ENCODE results near the gene F7.
"Not testable (repeated sequence)": the region's sequence is repeated elsewhere in the genome, so short reads cannot be mapped to it uniquely, and the experiment has no call there.

Gene F7

GRCh38 chr13:113157206-113157928 is 51.8 kb downstream of the F7 start:
- DNase-seq: no peak

DNA sequence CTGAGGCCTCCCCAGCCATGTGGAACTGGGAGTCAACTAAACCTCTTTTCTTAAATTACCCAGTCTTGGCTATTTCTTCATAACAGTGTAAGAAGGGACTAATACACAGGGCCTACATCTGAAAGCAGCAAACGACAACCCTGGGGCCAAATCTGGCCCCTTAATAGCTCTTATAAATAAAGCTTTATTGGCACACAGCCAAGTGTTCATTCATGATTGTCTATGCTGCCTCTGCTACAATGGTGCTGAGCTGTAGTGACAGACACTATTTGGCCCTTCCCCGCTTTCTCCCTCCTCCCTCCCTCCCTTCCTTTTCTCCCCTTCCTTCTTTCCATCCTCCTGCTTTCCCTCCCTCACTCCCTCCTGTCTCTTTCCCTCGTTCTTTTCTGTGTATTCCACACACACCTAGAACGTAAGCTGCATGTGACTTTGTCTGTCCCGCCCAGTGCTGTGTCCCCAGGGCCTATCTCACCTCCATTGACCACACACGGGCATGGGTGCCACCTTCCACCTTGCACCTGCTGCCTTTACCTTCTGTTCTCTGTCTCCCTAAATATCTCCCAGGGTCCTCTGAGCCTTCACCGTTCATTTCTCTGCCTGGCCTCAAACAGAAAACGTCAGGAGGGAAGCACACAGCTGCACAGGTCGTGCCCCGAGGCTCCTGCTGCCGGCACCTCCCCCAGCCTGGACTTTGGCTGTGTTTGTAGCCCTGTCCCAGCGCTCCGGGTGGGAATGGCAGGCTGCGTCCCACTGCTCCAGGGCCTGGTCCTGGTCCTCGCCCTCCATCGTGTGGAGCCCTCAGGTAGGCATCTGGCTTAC is 52.5 kb downstream of the F7 start, which contains the start of gene PROZ:
Gene PROZ, plus strand, starts transcription at position 720 of the 819 bp plus-strand sequence. Its CDS starts 13 bp downstream, at position 733.
- no peak for DNase-seq

GRCh38 chr13:113158946-113159345 is 53.4 kb downstream of the F7 start:
- no peak for DNase-seq

- no peak for DNase-seq
Observed at GRCh38 chr13:113159701-113160100, 54.1 kb downstream of the F7 start.

DNA sequence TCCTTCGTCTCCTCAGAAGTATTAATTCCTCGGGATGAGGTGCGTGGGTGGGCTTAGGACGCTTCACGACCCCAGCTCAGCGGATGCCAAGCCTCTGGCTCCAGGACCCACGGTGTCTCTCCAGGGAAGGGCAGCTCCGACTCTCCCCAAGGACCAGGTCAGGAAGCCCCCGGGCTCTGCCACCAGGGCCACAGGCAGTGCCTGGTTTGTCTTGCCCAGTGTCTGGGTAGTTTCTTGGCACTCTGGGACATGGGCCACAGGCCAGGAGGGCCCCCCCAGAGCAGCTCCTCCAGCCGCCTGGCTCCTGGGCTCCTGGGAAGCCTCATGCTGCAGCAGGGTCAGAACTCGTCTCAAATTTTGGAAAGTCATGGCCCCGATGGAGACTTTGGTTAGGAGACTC is 55.4 kb downstream of the F7 start:
- DNase-seq: no peak

DNA sequence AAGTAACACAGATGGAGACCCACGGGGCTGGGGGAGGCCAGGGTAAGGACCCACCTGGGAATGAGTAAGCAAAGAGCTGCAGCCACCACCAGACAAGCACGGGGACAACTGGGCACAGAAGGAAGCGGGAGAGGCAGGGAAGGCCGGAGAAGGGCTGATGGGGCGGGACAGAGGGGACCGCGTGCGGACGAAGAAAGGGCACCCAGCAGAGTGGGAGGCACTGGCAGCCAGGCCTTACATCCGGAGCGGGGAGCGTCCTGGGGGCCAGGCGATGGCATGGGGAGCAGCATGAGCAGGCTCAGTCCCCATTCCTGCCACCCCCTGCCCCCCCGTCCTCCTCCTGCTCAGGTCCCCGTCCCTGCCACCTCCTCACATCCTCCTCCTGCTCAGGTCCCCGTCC is 55.8 kb downstream of the F7 start:
- DNase-seq: no peak

DNA sequence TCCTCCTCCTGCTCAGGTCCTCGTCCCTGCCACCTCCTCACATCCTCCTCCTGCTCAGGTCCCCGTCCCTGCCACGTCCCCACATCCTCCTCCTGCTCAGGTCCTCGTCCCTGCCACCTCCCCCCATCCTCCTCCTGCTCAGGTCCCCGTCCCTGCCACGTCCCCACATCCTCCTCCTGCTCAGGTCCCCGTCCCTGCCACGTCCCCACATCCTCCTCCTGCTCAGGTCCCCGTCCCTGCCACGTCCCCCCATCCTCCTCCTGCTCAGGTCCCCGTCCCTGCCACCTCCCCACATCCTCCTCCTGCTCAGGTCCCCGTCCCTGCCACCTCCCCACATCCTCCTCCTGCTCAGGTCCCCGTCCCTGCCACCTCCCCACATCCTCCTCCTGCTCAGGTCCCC is 56.4 kb downstream of the F7 start:
- not testable (repeated sequence) for DNase-seq

DNA sequence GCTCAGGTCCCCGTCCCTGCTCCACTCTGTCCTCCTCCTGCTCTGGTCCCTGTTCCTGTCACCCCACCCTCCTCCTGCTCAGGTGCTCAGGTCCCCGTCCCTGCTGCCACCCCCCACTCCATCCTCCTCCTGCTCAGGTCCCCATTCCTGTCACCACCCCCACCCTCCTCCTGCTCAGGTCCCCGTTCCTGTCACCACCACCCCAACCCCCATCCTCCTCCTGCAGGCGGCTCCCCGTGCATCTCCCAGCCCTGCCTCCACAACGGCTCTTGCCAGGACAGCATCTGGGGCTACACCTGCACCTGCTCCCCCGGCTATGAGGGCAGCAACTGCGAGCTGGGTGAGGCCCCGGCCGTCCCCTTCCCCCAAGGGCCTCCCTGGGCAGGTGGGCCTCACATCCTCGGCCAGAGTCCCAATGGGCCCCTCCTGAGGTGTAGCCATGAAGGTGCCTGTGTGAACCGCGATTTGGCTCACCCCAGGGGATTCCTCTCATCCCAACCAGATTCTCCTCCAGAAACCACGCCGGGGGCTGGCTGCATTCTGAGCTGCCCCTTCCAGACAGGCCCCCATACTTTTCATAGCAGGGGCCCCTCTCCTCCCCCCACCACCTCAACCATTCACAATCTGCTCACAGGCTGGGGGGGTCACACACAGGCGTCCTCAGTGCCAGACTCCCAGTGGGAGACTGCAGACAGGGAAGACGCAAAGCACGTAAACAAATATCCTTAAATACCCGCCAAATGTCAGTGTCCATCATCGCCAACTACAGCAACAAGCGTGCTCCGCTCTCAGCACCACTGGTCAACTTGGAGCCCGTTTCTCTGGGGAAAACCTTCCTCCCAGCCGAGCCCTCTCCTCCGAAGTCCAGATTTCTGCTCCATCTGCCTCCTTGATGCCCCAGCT is 57.4 kb downstream of the F7 start:
- no peak for DNase-seq

- no peak for DNase-seq
Observed at GRCh38 chr13:113164492-113164891, 58.9 kb downstream of the F7 start.

- DNase-seq: no peak
Observed at GRCh38 chr13:113166266-113166665, 60.7 kb downstream of the F7 start.

DNA sequence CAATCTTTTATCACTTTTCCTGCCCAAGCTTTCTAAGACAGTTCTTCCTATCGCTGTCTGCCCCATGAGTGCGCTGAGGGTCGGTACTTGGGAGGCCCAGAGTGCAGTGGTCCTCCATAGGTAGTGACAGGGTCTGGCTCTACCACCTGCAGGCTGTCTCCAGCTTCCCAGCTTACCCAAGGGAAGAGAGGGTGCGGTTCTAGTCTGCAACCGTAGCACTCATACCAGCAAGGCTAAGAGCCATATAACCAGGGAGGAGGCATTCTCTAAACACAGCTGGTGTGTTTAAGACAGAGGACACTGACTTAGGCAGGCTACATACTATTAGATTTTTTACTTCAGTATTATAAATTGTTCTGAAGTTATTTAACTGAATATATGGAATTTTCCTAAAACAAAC is 61.1 kb downstream of the F7 start:
- DNase-seq: no peak

DNA sequence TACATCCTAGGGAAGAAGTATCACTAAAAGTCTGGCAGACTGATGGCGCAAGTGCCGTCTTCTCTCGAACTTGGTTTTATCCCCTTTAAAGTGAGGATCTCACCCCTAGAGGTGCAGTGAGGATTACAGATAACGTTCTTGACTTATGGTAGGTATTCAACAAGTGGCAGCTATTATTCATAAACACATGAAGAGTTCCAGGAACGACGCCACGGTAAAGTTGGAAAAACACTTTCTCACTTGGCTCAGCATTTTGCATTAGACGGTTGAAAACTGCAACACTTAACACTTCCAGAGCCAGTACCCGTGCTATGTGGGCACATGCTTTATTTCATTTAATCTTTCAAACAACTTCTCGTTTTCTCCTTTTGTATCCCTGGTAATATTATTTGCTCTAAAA is 61.6 kb downstream of the F7 start:
- no peak for DNase-seq

GRCh38 chr13:113167575-113167974 is 62.0 kb downstream of the F7 start:
- DNase-seq: no peak

DNA sequence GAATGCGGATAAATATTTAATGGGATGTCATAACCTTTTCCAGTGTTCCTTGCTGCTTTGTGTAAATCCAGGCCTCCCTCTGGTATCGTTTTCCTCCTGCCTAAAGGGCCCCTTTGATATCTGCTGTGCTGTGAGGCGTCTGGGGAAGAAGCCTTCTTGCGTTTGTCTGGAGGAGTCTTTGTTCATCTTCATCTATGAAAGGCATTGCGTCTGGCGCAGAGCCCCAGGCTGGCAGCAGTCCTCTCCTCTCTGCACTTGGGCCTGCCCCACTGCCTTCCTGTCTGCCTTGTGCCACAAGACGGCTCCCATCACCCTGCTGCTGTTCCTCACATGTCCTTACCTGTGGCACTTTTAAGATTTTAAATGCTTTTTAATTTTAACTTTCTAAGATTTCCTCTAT is 62.6 kb downstream of the F7 start:
- no peak for DNase-seq

DNA sequence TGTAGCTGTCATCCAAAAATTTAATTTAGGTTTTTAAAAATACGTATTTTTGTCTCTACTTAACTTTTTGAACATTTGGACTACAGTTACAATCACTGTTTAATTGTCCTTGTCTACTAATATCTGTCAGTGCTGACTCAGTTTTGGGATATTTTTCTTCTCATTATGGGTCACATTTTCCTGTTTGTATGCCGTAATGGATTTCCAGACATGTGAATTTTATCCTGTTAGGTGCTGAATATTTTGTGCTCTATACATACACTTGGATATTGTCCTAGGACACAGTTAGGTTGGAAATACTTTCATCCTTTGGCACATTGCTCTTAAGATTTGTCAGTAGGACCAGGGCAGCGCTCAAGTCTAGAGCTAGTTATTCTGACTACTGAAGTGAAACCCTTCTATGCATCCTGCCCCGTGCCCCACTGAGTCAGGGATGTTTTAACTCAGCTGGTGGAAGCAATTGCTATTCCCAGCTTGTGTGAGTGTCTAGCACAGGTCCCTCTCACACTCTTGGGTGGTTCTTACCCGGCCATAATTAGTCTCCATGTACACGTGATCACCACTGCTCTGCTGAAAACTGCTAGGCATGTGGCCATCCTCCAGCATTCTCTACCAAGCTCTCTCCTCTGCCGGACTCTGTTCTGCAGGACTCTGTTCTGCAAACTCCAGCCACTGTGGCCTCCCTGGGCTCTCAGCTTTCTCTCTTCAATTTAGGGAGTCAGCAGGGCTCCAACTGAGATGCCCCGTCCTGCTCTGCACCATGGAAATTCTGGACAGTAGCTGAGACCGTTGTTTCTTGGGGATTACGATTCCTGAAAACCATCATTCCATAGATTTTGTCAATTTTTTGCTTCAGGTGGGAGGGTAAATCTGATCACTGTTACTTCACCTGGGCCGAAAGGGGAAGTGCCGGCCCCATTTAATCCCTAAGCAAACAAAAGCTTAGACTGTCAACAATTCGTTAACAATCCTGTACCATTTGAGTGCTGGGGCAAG is 64.0 kb downstream of the F7 start:
- DNase-seq: no peak

Measured in activated naive CD4-positive, alpha-beta T cell treated with Interleukin-2 at 50 U/mL for 16 hours (primary cell).